WTC11 (cell line): ENCODE results near the gene SETX.

ENCODE experiments used
- CBFB ChIP-seq: sonication (generic); formaldehyde crosslinking; IDR thresholded peaks from 2 replicates; pipeline ENCODE4 v1.8.1; 2022; ENCODE audit warnings: mild to moderate bottlenecking, low read depth, missing genetic modification reagents
- CREB1 ChIP-seq: sonication (generic); formaldehyde crosslinking; IDR thresholded peaks from 2 replicates; pipeline ENCODE4 v1.8.0; 2023; ENCODE audit warnings: mild to moderate bottlenecking, missing genetic modification reagents
- GRHL2 ChIP-seq: fragments of 250-450 bp; sonication (Bioruptor Pico); IDR thresholded peaks from 2 replicates; pipeline ENCODE4 v1.8.0; 2022; ENCODE audit warnings: mild to moderate bottlenecking, moderate library complexity; ENCODE audit not compliant: insufficient replicate concordance, severe bottlenecking
- STAT6 ChIP-seq: sonication (generic); formaldehyde crosslinking; conservative IDR thresholded peaks from 2 replicates; pipeline ENCODE4 v1.8.1; 2023; ENCODE audit warnings: mild to moderate bottlenecking, low read depth, missing genetic modification reagents, moderate library complexity
- USF1 ChIP-seq: sonication (generic); formaldehyde crosslinking; IDR thresholded peaks from 2 replicates; pipeline ENCODE4 v1.8.0; 2022; ENCODE audit warnings: mild to moderate bottlenecking, missing genetic modification reagents
- USF2 ChIP-seq: sonication (generic); formaldehyde crosslinking; IDR thresholded peaks from 2 replicates; pipeline ENCODE4 v1.8.1; 2023; ENCODE audit warnings: mild to moderate bottlenecking, missing genetic modification reagents, moderate library complexity
- ZNF138 ChIP-seq: sonication (generic); formaldehyde crosslinking; conservative IDR thresholded peaks from 2 replicates; pipeline ENCODE4 v1.8.1; 2022; ENCODE audit warnings: mild to moderate bottlenecking, moderate library complexity, missing genetic modification reagents
- ZNF317 ChIP-seq: sonication (generic); formaldehyde crosslinking; IDR thresholded peaks from 2 replicates; pipeline ENCODE4 v1.8.1; 2023; ENCODE audit warnings: low read depth, mild to moderate bottlenecking, moderate library complexity, missing genetic modification reagents, borderline replicate concordance
- TF ChIP-seq, protein P1 (sequence below): sonication (generic); formaldehyde crosslinking; IDR thresholded peaks from 2 replicates; pipeline ENCODE4 v1.8.0; 2022; ENCODE audit warnings: mild to moderate bottlenecking, missing genetic modification reagents
- TF ChIP-seq, protein P2 (sequence below): fragments of 200-600 bp; IDR thresholded peaks from 2 replicates; pipeline ENCODE4 v1.8.0; 2022; ENCODE audit warnings: antibody characterized with exemption
- TF ChIP-seq, protein P3 (sequence below): sonication (generic); formaldehyde crosslinking; IDR thresholded peaks from 2 replicates; pipeline ENCODE4 v1.8.1; 2023; ENCODE audit warnings: mild to moderate bottlenecking, missing genetic modification reagents, borderline replicate concordance

- TF ChIP-seq CBFB = no peak
- TF ChIP-seq, protein P1, sequence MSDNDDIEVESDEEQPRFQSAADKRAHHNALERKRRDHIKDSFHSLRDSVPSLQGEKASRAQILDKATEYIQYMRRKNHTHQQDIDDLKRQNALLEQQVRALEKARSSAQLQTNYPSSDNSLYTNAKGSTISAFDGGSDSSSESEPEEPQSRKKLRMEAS (CRISPR knock-in tag) = no peak
- TF ChIP-seq, protein P2, sequence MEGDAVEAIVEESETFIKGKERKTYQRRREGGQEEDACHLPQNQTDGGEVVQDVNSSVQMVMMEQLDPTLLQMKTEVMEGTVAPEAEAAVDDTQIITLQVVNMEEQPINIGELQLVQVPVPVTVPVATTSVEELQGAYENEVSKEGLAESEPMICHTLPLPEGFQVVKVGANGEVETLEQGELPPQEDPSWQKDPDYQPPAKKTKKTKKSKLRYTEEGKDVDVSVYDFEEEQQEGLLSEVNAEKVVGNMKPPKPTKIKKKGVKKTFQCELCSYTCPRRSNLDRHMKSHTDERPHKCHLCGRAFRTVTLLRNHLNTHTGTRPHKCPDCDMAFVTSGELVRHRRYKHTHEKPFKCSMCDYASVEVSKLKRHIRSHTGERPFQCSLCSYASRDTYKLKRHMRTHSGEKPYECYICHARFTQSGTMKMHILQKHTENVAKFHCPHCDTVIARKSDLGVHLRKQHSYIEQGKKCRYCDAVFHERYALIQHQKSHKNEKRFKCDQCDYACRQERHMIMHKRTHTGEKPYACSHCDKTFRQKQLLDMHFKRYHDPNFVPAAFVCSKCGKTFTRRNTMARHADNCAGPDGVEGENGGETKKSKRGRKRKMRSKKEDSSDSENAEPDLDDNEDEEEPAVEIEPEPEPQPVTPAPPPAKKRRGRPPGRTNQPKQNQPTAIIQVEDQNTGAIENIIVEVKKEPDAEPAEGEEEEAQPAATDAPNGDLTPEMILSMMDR = no peak
- TF ChIP-seq, protein P3, sequence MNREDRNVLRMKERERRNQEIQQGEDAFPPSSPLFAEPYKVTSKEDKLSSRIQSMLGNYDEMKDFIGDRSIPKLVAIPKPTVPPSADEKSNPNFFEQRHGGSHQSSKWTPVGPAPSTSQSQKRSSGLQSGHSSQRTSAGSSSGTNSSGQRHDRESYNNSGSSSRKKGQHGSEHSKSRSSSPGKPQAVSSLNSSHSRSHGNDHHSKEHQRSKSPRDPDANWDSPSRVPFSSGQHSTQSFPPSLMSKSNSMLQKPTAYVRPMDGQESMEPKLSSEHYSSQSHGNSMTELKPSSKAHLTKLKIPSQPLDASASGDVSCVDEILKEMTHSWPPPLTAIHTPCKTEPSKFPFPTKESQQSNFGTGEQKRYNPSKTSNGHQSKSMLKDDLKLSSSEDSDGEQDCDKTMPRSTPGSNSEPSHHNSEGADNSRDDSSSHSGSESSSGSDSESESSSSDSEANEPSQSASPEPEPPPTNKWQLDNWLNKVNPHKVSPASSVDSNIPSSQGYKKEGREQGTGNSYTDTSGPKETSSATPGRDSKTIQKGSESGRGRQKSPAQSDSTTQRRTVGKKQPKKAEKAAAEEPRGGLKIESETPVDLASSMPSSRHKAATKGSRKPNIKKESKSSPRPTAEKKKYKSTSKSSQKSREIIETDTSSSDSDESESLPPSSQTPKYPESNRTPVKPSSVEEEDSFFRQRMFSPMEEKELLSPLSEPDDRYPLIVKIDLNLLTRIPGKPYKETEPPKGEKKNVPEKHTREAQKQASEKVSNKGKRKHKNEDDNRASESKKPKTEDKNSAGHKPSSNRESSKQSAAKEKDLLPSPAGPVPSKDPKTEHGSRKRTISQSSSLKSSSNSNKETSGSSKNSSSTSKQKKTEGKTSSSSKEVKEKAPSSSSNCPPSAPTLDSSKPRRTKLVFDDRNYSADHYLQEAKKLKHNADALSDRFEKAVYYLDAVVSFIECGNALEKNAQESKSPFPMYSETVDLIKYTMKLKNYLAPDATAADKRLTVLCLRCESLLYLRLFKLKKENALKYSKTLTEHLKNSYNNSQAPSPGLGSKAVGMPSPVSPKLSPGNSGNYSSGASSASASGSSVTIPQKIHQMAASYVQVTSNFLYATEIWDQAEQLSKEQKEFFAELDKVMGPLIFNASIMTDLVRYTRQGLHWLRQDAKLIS (CRISPR knock-in tag) = no peak
- TF ChIP-seq STAT6 (CRISPR knock-in tag) = no peak
- no peak for TF ChIP-seq USF1 (CRISPR knock-in tag)
- TF ChIP-seq CREB1 (CRISPR knock-in tag) = no peak
- TF ChIP-seq GRHL2 (CRISPR knock-in tag) = no peak
- TF ChIP-seq ZNF317 (CRISPR knock-in tag) = no peak
- no peak for TF ChIP-seq ZNF138
- TF ChIP-seq USF2 (CRISPR knock-in tag) = no peak
Measured at GRCh38 chr9:132333556-132333955, 21.2 kb downstream of the SETX start.
